Erythroblast (primary cell): Measurements from ENCODE around the gene NDST4.

Experiments
- GATA1 ChIP-seq: IDR thresholded peaks from 2 replicates; pipeline ENCODE4 v1.6.1; 2011; ENCODE audit warnings: low read depth, mild to moderate bottlenecking, control low read depth, low read length, moderate library complexity
- POLR2A ChIP-seq: IDR thresholded peaks from 2 replicates; pipeline ENCODE4 v1.6.1; 2011; ENCODE audit warnings: mild to moderate bottlenecking, low read length

DNA sequence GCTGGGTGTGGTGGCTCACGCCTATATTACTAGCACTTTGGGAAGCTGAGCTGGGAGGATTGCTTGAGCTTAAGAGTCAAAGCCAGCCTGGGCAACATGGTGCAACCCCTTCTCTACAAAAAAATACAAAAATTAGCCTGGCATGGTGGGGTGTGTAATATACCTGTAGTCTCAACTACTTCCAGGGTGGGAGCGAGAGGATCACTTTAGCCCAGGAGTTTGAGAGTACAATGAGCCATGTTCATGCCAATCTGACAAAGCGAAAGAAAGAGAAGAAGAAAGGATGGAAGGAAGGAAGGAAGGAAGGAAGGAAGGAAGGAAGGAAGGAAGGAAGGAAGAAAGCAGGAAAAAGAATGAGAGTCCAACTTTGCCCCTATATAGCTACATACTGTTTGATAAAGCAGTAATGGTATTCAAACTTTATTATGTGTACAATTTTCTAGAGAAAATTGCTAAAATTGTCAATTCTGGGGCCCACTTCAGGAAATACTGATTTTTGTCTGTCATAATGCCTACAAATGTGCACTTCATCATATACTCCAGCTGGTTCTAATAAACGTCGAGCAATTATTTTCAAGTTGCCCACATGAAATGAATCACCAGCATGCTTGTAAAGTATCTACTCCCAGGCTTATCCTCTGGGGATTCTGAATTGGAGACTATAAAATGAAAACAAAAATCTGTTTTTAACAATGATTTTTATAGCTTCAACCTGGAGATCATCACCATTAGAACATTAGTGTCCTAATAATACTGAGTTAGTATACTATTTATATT lies 132.3 kb downstream of the NDST4 start:
- no peak for TF ChIP-seq POLR2A
- no peak for TF ChIP-seq GATA1
